SK-N-MC (cell line): ENCODE data around the gene GLG1.

Source experiments
- DNase-seq: peaks from one replicate; pipeline ENCODE4 v3.0.0-alpha.2; 2011; ENCODE audit warnings: low read depth, low spot score
- H3K27ac ChIP-seq: fragments of 200-600 bp; sonication (generic); 2 replicates; pipeline ENCODE4 v1.5.1; 2016; ENCODE audit warnings: mixed run types
- H3K36me3 ChIP-seq: fragments of 200-600 bp; sonication (generic); 2 replicates; pipeline ENCODE4 v1.6.1; 2017; ENCODE audit warnings: antibody characterized with exemption, low read length, mixed read lengths; ENCODE audit not compliant: insufficient read depth
- H3K4me3 ChIP-seq: fragments of 200-600 bp; sonication (generic); 2 replicates; pipeline ENCODE4 v1.5.1; 2016
- H3K9ac ChIP-seq: fragments of 200-600 bp; sonication (generic); 2 replicates; pipeline ENCODE4 v1.8.0; 2017; ENCODE audit warnings: mixed run types, mixed read lengths; ENCODE audit not compliant: insufficient read length
- H3K9me3 ChIP-seq: fragments of 200-600 bp; sonication (generic); 2 replicates; pipeline ENCODE4 v1.6.1; 2017; ENCODE audit warnings: low read depth, mild to moderate bottlenecking, antibody characterized with exemption, low read length, moderate library complexity, mixed read lengths
- EZH2 ChIP-seq: fragments of 200-600 bp; sonication (generic); IDR thresholded peaks from one replicate; pipeline ENCODE4 v1.6.1; 2017; ENCODE audit warnings: antibody characterized with exemption
- FOXP2 ChIP-seq: optimal IDR thresholded peaks from 2 replicates; pipeline ENCODE3; 2011; ENCODE audit warnings: mild to moderate bottlenecking, moderate library complexity; ENCODE audit not compliant: insufficient read depth; ENCODE audit errors: extremely low read length, control extremely low read depth
- POLR2AphosphoS5 ChIP-seq: IDR thresholded peaks from 2 replicates; pipeline ENCODE4 v1.6.1; 2012; ENCODE audit warnings: mild to moderate bottlenecking, low read depth, low read length, borderline replicate concordance

GLG1 gene

GRCh38 chr16:74466872-74467271, 140.0 kb downstream of the GLG1 start:
- Histone ChIP-seq H3K9ac (no peak overlapping the region), H3K9me3 (no peaks in the 10 kb centered on the region), H3K4me3 (no peak overlapping the region), H3K27ac (no peak overlapping the region), H3K36me3 (peaks cover 87% of the 10 kb centered on the region)
- no peak for DNase-seq
- TF ChIP-seq POLR2AphosphoS5, result no peak
- TF ChIP-seq FOXP2, result no peak
- no peak for TF ChIP-seq EZH2

DNA sequence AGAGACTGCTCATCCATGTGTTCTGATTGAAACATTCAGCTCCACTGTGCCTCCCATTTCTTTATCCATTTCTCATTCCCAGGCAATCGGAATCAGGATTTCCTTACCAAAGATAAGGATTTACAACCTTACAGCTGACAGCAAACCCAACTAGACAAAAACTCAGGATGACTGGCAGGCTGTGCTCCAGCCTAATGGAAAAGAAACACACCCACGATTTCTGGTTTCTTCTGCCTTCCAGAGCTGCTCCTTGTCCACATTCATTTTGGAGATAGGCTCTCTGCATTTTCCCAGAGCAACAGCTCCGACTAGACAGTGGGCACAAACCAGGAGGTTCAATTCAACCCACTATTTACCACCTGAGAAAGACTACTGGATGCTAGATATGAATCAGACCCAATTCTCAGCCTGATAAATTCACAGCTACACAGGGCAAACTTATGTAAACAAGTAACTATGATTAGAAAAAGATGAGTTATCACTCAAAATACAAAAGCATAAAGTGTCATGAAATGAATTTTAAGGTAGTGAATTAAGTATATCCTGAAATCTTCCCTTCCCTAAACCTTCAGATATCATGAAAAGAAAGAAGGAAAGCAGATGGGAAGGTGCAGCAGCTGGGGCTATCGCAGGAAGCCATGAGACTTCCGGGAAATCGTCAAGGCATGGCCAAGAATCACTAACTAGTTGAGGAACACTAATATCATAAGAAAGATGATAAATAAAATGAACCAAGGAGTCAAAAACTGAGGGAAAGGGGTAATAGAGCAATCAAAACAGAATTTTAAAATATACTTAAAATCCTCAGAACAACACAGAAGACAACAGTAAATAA, 140.8 kb downstream of the GLG1 start:
- Histone ChIP-seq H3K27ac (0 out of 2 replicates have a peak overlapping the region, but pooled peaks have one; percentile 11), H3K9me3 (no peaks in the 10 kb centered on the region), H3K36me3 (peaks cover 82% of the 10 kb centered on the region), H3K4me3 (no peak overlapping the region), H3K9ac (no peak overlapping the region)
- TF ChIP-seq POLR2AphosphoS5 (no peak), FOXP2 (no peak), EZH2 (no peak)
- no peak for DNase-seq

GRCh38 chr16:74465281-74465680, 141.6 kb downstream of the GLG1 start:
- Histone ChIP-seq H3K27ac (no peak overlapping the region), H3K9ac (no peak overlapping the region), H3K4me3 (no peak overlapping the region), H3K36me3 (peaks cover 85% of the 10 kb centered on the region), H3K9me3 (no peaks in the 10 kb centered on the region)
- DNase-seq, result no peak
- TF ChIP-seq EZH2, result no peak
- TF ChIP-seq POLR2AphosphoS5, result no peak
- no peak for TF ChIP-seq FOXP2

DNA sequence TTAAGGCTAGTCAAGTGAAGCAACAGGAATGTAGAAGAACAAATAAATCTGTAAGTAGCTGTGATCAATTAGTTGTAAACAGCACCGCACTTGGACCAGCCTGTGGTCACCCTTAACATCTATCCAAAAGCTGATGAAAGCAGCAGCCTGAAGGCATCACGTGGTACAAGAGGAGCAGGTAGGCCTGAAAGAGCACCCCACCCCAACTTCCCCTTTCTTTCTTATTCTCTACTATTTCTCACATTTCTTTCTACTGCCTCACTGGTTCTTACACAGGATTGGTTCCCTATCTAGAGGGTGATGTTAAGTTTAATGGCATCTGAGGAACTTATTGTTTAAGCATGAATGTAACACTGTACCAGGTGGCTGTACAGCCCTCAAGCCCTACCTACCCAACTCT, 143.0 kb downstream of the GLG1 start:
- no peak overlapping the region for H3K4me3 ChIP-seq
- H3K9ac ChIP-seq, result no peak overlapping the region
- H3K27ac ChIP-seq, result no peak overlapping the region
- H3K9me3 ChIP-seq, result no peaks in the 10 kb centered on the region
- TF ChIP-seq EZH2 (no peak), POLR2AphosphoS5 (no peak), FOXP2 (no peak)
- H3K36me3 ChIP-seq, result peaks cover 78% of the 10 kb centered on the region
- DNase-seq, result no peak

DNA sequence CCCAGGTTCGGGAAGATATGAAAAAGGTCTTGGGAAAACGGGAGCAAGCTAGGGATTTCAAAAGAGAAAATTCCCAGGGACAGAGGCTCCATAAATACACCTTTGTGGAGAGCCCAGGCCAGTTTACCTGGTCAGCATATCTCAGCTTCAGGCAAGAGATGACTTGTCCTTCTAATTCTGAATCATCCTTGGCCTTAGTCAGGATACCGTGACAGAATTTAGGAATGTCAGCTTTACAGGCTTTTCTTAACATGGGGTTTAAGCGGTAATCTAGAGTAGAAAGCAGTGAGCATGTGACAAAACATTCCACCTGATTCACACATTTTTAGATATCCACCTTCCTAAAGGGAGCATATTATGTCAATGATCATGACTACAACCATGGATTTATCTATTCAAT, 144.6 kb downstream of the GLG1 start:
- H3K27ac ChIP-seq, result 0 out of 2 replicates have a peak overlapping the region, but pooled peaks have one; percentile 31
- no peak for TF ChIP-seq POLR2AphosphoS5
- no peak for DNase-seq
- peaks cover 79% of the 10 kb centered on the region for H3K36me3 ChIP-seq
- H3K4me3 ChIP-seq, result no peak overlapping the region
- H3K9ac ChIP-seq, result no peak overlapping the region
- H3K9me3 ChIP-seq, result no peaks in the 10 kb centered on the region

GRCh38 chr16:74461826-74462225, 145.1 kb downstream of the GLG1 start:
- peaks cover 77% of the 10 kb centered on the region for H3K36me3 ChIP-seq
- peak overlapping the region; percentile 31; the same call in 1 of the 2 replicates for H3K27ac ChIP-seq

GRCh38 chr16:74460542-74460941, 146.4 kb downstream of the GLG1 start:
- DNase-seq, result no peak
- H3K36me3 ChIP-seq, result peaks cover 77% of the 10 kb centered on the region
- no peaks in the 10 kb centered on the region for H3K9me3 ChIP-seq
- no peak for TF ChIP-seq EZH2
- no peak for TF ChIP-seq FOXP2
- TF ChIP-seq POLR2AphosphoS5, result no peak
- no peak overlapping the region for H3K4me3 ChIP-seq
- no peak overlapping the region for H3K27ac ChIP-seq
- no peak overlapping the region for H3K9ac ChIP-seq

More at GRCh38 chr16:74461826-74462225, 145.1 kb downstream of the GLG1 start:
- Histone ChIP-seq H3K9ac (no peak overlapping the region), H3K9me3 (no peaks in the 10 kb centered on the region), H3K4me3 (no peak overlapping the region)
- DNase-seq, result no peak
- TF ChIP-seq EZH2, result no peak
- TF ChIP-seq FOXP2, result no peak
- no peak for TF ChIP-seq POLR2AphosphoS5

- DNase-seq, result no peak
- Histone ChIP-seq H3K9me3 (no peaks in the 10 kb centered on the region), H3K27ac (no peak overlapping the region), H3K9ac (no peak overlapping the region), H3K36me3 (peaks cover 66% of the 10 kb centered on the region), H3K4me3 (no peak overlapping the region)
- TF ChIP-seq POLR2AphosphoS5, result no peak
- TF ChIP-seq EZH2, result no peak
- no peak for TF ChIP-seq FOXP2
Observed at GRCh38 chr16:74456290-74456625, 150.7 kb downstream of the GLG1 start.

DNA sequence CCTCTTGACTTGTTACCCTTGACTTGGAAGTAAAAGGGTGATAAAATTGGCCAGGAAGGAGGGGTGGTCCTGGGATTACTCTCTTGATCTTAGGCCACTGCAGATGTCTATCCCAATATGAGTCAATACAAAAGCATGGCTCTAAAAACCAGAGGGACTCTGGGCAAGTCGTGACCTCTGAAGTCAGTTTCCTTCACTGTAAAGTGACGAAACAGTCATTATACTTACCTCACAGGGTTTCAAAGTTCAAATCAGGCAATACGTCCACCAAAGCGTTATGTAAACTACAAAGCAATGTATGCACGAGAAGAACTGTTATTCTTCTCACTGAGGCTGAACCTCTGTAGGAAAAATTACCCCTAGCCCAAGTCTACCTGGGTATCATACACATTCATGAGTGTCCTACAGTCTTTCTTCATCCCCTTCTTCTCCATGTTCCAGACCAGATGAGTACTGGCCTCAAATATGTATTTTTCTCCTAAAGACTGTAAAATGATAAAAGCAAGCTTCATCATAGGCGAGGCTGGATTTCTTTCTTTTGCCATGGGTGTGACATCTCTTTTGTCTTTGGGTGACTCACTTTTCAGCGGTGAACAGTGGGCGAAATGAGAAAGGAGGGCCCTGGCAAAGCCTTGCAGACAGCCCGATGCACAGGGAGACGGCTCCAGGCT, 151.2 kb downstream of the GLG1 start:
- H3K36me3 ChIP-seq, result peaks cover 68% of the 10 kb centered on the region
- H3K9ac ChIP-seq, result no peak overlapping the region
- H3K27ac ChIP-seq, result no peak overlapping the region
- DNase-seq, result no peak
- TF ChIP-seq EZH2 (no peak), POLR2AphosphoS5 (no peak), FOXP2 (no peak)
- no peak overlapping the region for H3K4me3 ChIP-seq
- no peaks in the 10 kb centered on the region for H3K9me3 ChIP-seq
